Measurements from ENCODE around the gene MVD.
"Not testable (repeated sequence)": the region's sequence is repeated elsewhere in the genome, so short reads cannot be mapped to it uniquely, and the experiment has no call there.

MVD gene

DNA sequence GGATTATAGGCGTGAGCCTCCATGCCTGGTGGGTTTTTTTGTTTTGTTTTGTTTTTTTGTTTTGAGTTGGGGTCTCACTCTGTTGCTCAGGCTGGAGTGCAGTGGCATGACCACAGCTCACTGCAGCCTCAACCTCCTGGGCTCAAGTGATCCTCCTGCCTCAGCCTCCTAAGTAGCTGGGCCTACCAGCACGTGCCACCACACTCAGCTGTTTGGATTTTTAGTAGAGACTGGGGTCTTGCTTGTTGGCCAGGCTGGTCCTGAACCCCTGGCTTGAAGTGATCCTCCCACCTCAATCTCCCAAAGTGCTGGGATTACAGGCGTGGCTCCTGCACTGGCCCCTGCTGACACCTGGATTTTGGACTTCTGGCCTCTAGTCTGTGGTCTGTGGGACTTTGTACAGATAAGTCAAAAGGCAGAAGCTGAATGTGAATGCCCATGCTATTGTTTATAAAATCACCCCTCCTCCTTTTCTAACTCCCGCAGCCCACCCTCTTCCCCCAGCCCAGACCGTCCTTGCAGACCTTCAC, 17.7 kb upstream of the MVD start:
- FAIRE-seq, result no peak

GRCh38 chr16:88678224-88678979, 15.5 kb upstream of the MVD start:
- no peak for FAIRE-seq

DNA sequence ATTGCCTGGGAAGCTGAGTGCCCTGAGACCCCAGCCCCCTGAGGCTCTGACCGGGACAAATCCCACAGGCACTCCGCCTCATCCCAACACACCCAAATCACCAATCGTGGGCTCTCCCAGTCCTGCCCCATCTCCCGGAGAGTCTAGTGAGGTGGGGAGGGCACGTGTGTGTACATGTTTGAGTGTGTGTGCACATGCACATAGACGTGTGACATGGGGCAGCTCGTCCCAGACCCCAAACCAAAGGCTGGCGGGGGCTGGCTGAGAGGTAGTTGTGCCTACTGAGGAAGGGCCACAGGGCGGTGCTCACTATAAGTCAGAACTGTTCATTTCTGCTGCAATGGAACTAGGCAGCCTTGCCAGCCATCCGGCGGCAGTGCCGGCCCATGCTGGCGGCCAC, 14.8 kb upstream of the MVD start:
- no peak for FAIRE-seq

DNA sequence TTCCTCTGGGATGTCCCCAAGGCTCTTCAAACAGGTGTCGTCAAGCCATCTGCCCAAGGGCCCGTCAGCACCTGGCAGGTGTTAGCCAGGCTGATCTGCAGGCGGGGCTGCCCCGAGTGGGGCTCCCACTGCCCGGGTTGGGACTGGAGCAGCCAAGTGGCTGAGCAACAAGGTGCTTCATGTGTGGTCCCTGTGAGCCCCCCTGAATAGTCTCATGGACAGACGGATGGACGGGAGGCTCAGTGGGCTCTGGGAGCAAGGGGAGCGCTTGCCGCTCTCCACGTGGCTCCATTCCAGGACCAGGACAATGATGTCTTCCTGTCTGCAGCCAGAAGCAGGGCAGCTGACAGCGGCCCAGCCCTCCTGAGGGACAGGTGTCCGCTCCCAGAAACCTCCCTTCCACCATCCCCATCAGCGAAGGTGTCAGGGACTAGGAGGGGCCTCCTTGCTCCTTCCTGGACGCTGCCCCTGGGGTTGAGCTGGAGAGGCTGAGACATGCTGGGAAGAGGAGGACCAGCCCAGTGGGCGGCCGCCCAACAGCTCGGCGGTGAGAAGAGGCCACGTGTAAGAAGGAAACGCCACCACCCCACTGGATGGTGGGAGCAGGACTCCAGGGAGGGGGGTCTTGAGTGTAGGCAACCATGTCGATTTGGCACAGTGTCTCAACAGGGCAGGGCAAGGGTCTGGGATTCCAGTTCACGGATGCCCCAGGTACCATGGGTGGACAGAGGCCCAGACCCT, 13.8 kb upstream of the MVD start:
- FAIRE-seq, result no peak

GRCh38 chr16:88673716-88674379, 11.0 kb upstream of the MVD start:
- FAIRE-seq, result no peak

GRCh38 chr16:88672776-88673175, 9.9 kb upstream of the MVD start:
- FAIRE-seq, result no peak

- no peak for FAIRE-seq
Measured at GRCh38 chr16:88671806-88672205, 8.9 kb upstream of the MVD start.

- FAIRE-seq, result no peak
Measured at GRCh38 chr16:88669980-88670379, 7.1 kb upstream of the MVD start.

GRCh38 chr16:88669493-88669892, 6.6 kb upstream of the MVD start:
- not testable (repeated sequence) for FAIRE-seq

GRCh38 chr16:88667461-88667860, 4.6 kb upstream of the MVD start:
- FAIRE-seq, result no peak

- no peak for FAIRE-seq
Measured at GRCh38 chr16:88665570-88665969, 2.7 kb upstream of the MVD start.

DNA sequence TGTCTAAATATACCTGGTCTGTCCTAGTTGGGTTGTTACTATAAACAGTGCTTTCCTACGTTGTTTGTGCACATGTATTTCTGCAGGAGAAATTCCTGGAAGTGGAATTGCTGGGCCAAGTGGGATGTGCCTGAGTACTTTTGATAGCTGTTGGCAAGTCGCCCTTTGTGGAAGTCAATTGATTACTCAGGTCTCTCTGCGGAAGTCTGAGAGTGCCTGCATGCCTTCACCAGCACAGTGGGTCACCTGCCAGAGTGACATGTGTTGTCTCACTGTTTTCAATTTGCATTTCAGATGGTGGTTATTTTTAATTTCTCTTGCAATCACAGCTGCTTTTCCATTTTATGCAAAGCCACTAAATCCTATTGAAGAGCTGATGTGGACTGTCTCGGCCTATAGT, 2.3 kb upstream of the MVD start:
- no peak for FAIRE-seq

GRCh38 chr16:88662222-88662842, 559 bp downstream of the MVD start:
- no peak for FAIRE-seq

GRCh38 chr16:88661468-88661867, 1.4 kb downstream of the MVD start:
- no peak for FAIRE-seq

DNA sequence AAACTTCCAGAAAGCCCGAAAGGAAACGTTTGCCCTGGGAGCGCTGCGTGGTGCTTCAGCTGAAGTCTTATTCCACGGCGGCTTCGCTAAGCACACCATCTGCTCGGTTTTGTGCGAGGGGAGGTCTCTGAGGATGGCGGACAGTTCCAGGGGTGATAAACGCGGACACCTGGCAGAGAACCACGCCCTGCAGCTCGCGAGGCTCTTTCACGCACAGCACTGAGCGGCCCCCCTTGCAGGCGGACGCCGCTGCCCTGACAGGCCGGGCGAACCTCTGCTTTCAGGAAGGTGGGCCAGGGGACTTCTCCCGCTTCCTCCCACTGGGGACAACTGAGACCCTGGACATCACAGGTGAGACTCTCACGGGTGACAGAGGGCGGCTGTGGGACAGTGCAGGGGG, 3.7 kb downstream of the MVD start:
- FAIRE-seq, result no peak

- no peak for FAIRE-seq
Measured at GRCh38 chr16:88658714-88659113, 4.2 kb downstream of the MVD start.

GRCh38 chr16:88657371-88657770, 5.5 kb downstream of the MVD start:
- FAIRE-seq, result no peak

DNA sequence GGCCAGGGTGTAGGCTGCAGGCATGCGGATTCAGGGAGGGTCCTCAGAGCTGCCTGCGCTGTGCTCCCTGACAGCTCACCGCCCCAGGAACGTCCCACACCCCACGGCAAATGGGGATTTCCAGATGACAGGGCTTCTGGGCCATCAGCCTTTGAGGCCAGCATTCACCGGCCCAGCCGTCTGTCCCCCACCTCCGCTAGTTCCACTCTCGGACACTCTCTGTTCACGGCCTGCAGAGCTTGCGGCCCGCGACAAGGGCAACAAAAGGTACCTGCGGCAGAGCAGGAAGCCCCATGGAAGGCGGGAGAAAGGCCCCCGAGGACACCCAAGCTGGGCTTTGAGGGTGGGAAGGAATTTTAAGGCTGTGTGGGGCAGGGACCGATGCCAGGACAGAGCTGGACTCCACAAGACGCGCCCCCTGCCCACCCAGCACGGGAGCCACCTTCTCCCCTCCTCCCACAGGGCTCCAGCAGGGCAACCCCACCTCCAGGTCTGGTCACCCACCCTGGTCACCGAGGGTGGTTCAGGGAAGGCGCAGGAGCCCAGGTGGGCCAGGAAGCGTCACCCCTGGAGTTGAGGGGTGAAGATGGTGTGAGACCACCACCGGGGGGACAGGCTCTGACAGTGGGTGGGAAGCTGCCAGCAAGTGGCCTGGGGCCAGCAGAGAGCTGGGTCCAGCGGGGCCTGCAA, 6.5 kb downstream of the MVD start:
- no peak for FAIRE-seq

GRCh38 chr16:88655733-88656281, 7.1 kb downstream of the MVD start:
- no peak for FAIRE-seq

- no peak for FAIRE-seq
Measured at GRCh38 chr16:88655053-88655732, 7.7 kb downstream of the MVD start.

DNA sequence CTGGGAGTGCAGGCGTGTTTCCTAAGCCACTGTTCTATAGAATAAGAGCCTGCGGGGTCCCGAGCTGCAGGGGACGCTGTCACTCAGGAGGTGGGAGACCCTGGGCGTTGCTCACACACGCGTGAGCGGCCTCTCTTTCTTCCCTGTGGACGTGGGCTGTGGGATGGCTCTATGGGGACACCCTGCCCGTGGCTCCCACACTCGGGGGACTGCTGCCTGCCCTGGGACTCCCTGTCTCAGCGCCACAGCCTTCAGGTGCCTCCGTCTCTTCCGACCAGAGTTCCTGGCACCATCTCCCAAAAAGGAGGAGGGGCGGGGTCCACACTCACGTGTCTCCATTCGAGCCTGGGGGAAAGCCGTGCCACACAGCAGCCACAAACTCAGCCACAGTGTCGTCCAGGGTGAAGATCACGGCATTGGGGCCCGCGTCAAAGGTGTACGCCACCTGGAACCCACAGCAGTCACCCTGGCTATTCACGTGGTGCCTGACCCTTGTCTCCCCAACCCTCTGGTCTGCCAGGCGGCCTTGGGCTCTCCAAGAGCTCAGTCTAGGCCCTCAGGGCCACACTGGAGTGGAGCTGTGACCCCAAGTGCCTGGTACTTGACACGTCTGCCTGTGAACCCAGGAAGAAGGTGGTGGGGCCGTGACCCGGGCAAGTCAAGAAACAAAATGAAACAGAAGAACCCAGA, 8.4 kb downstream of the MVD start:
- FAIRE-seq, result no peak
